Tibial nerve (tissue), 4 donors: Measurements from ENCODE around the gene TBC1D1. TPM values are rescaled to one million over a fixed set of nuclear protein-coding genes. Genes with fewer than 3 reads are reported as not detected.

Experiments
- DNase-seq, 2 donors: peaks; one replicate each; pipeline ENCODE4 v3.0.0-alpha.2; 2019; ENCODE audit warnings: low spot score in 2 of 2
- H3K27ac ChIP-seq, 4 donors: fragments of 200-600 bp; sonication (generic) in 3 of 4; one replicate each; pipeline ENCODE4 v1.5.1; 2017 to 2019; ENCODE audit warnings: mild to moderate bottlenecking in 1 of 4
- H3K27me3 ChIP-seq, 2 donors: fragments of 200-600 bp; sonication (generic) in 1 of 2; one replicate each; pipeline versions ENCODE4 v1.5.1 to v1.6.0; 2017 to 2019
- H3K36me3 ChIP-seq, 3 donors: fragments of 200-600 bp; sonication (generic); one replicate each; pipeline ENCODE4 v1.5.1; 2018 to 2019
- H3K4me1 ChIP-seq, 4 donors: fragments of 200-600 bp; sonication (generic) in 3 of 4; one replicate each; pipeline ENCODE4 v1.5.1; 2017 to 2019
- H3K4me3 ChIP-seq, 4 donors: fragments of 200-600 bp; sonication (generic) in 3 of 4; one replicate each; pipeline ENCODE4 v1.5.1; 2017 to 2019; ENCODE audit warnings: mild to moderate bottlenecking in 1 of 4, moderate library complexity in 1 of 4
- H3K9me3 ChIP-seq, 4 donors: fragments of 200-600 bp; sonication (generic) in 3 of 4; one replicate each; pipeline ENCODE4 v1.5.1; 2017 to 2019
- CTCF ChIP-seq, 5 experiments: fragments of 200-600 bp in 3 of 5; fragments of 450-650 bp in 2 of 5; sonication (generic) in 3 of 5; IDR thresholded peaks; one replicate each; pipeline ENCODE4 v1.5.1; 2016 to 2019; ENCODE audit warnings: antibody characterized with exemption in 5 of 5, mild to moderate bottlenecking in 3 of 5, moderate library complexity in 2 of 5
- EP300 ChIP-seq, 2 donors: sonication (generic); formaldehyde crosslinking; IDR thresholded peaks; one replicate each; pipeline ENCODE4 v1.6.1; 2017; ENCODE audit warnings: antibody characterized with exemption in 2 of 2, mild to moderate bottlenecking in 1 of 2
- POLR2A ChIP-seq, 2 donors: fragments of 450-650 bp; IDR thresholded peaks; one replicate each; pipeline ENCODE4 v1.6.1; 2017; ENCODE audit warnings: antibody characterized with exemption in 2 of 2, mild to moderate bottlenecking in 2 of 2, moderate library complexity in 2 of 2
- WGBS, 2 donors: methylation state at CpG; one replicate each; pipeline ENCODE4 v1.1.5; 2018; 5-methylcytosine and 5-hydroxymethylcytosine counted together
- total RNA-seq, 4 donors: library from RNA; depleted of rRNA; stranded (reverse); fragments of >200 nt; gene quantifications; one replicate each; pipeline ENCODE4 v1.1.0, GENCODE V29; 2016

Gene TBC1D1
- total RNA-seq, 4 donors from 2014 or later: 41.6 to 97.8 (median 62.5) TPM

GRCh38 chr4:38180456-38180855, 289.6 kb downstream of the TBC1D1 start:
- Histone ChIP-seq H3K27me3 (no peaks in the 10 kb centered on the region), H3K4me3 (no peak overlapping the region), H3K27ac (no peak overlapping the region), H3K36me3 (no peaks in the 10 kb centered on the region), H3K9me3 (no peaks in the 10 kb centered on the region), H3K4me1 (peaks cover 0 to 37% (median 7%) of the 10 kb centered on the region in 4 donors)
- 61 to 70% methylated on average over 2 of the region's 2 CpGs for WGBS, 2 donors
- DNase-seq: no peak
- TF ChIP-seq POLR2A (IDR thresholded peaks at IDR 0.05) (no peak), CTCF (IDR thresholded peaks at IDR 0.05) (no peak), EP300 (IDR thresholded peaks at IDR 0.05) (no peak)

GRCh38 chr4:38181286-38181685, 290.4 kb downstream of the TBC1D1 start:
- Histone ChIP-seq H3K36me3 (no peaks in the 10 kb centered on the region), H3K9me3 (no peaks in the 10 kb centered on the region), H3K27ac (no peak overlapping the region), H3K27me3 (no peaks in the 10 kb centered on the region), H3K4me3 (no peak overlapping the region), H3K4me1 (peaks cover 0 to 37% (median 6%) of the 10 kb centered on the region in 4 donors)
- 71 to 76% methylated on average over 3 of the region's 3 CpGs for WGBS, 2 donors
- TF ChIP-seq CTCF (IDR thresholded peaks at IDR 0.05): no peak
- no peak for TF ChIP-seq POLR2A (IDR thresholded peaks at IDR 0.05)
- no peak for TF ChIP-seq EP300 (IDR thresholded peaks at IDR 0.05)
- DNase-seq: no peak

GRCh38 chr4:38182334-38182998, 291.6 kb downstream of the TBC1D1 start:
- TF ChIP-seq CTCF (IDR thresholded peaks at IDR 0.05) (no peak), EP300 (IDR thresholded peaks at IDR 0.05) (no peak), POLR2A (IDR thresholded peaks at IDR 0.05) (no peak)
- Histone ChIP-seq H3K27me3 (no peaks in the 10 kb centered on the region), H3K36me3 (no peaks in the 10 kb centered on the region), H3K27ac (no peak overlapping the region), H3K4me1 (peaks cover 0 to 30% (median 3%) of the 10 kb centered on the region in 4 donors), H3K4me3 (no peak overlapping the region), H3K9me3 (no peaks in the 10 kb centered on the region)
- WGBS, 2 donors: 91 to 98% methylated on average over 17 to 18 of the region's 40 CpGs
- DNase-seq: no peak

- Histone ChIP-seq H3K27ac (no peak overlapping the region), H3K4me1 (peaks cover 0 to 25% (median 6%) of the 10 kb centered on the region in 4 donors), H3K4me3 (no peak overlapping the region), H3K27me3 (no peaks in the 10 kb centered on the region), H3K9me3 (no peaks in the 10 kb centered on the region), H3K36me3 (no peaks in the 10 kb centered on the region)
- DNase-seq: no peak
- TF ChIP-seq POLR2A (IDR thresholded peaks at IDR 0.05) (no peak), CTCF (IDR thresholded peaks at IDR 0.05) (peak in 1 of 5 experiments; percentile 11), EP300 (IDR thresholded peaks at IDR 0.05) (no peak)
- 90 to 93% methylated on average over 8 of the region's 8 CpGs for WGBS, 2 donors
These were observed 293.5 kb downstream of the TBC1D1 start for GRCh38 chr4:38184404-38184803.

- H3K9me3 ChIP-seq: no peaks in the 10 kb centered on the region
- 72 to 75% methylated on average over 5 of the region's 5 CpGs for WGBS, 2 donors
- no peaks in the 10 kb centered on the region for H3K36me3 ChIP-seq
- H3K4me1 ChIP-seq: peaks cover 0 to 25% (median 13%) of the 10 kb centered on the region in 4 donors
- DNase-seq: no peak
- H3K27me3 ChIP-seq: no peaks in the 10 kb centered on the region
- TF ChIP-seq POLR2A (IDR thresholded peaks at IDR 0.05) (no peak), CTCF (IDR thresholded peaks at IDR 0.05) (no peak), EP300 (IDR thresholded peaks at IDR 0.05) (no peak)
- H3K27ac ChIP-seq: no peak overlapping the region
- H3K4me3 ChIP-seq: no peak overlapping the region
These were observed 294.7 kb downstream of the TBC1D1 start for GRCh38 chr4:38185406-38186144.
